HepG2 (cell line): ENCODE data around the gene FGGY. TPM values are rescaled to one million over a fixed set of nuclear protein-coding genes. Genes with fewer than 3 reads are reported as not detected.

Source experiments
- ATAC-seq: fragments of 200-7000 bp; cut with Tn5 transposase; 3 replicates; pipeline ENCODE4 v1.9.1; 2020; ENCODE audit warnings: mild to moderate bottlenecking, moderate library complexity
- BruUV-seq: library from RNA; stranded (reverse); fragments of 400-500 nt; replicated peaks from 2 replicates; lab custom pipeline; 2021; lab: Mats Ljungman, UMichigan
- CTCF ChIA-PET: fragments of 300-600 bp; formaldehyde crosslinking; extraction: SDS; loops from one replicate; lab custom pipeline; 2021; ENCODE audit warnings: low total read pairs, inconsistent platforms, low intra/inter-chr PET ratio; lab: Yijun Ruan, JAX
- POLR2A ChIA-PET: fragments of 350-600 bp; sonication (Branson Sonifier 250); formaldehyde crosslinking; loops from one replicate; lab custom pipeline; 2020; ENCODE audit warnings: antibody characterized with exemption, inconsistent platforms; lab: Yijun Ruan, JAX
- DNase-seq: peaks from one replicate; pipeline ENCODE4 v3.0.0-alpha.2; 2015; ENCODE audit warnings: low spot score
- FAIRE-seq: peaks from 3 replicates; lab custom pipeline; 2011; peaks lifted over from hg19 to GRCh38; lab: Jason Lieb, UNC
- H2AFZ ChIP-seq: one replicate; pipeline ENCODE4 v1.6.1; 2011; ENCODE audit warnings: low read length, inconsistent platforms
- H3K27ac ChIP-seq: fragments of 300-600 bp; 3 replicates; pipeline ENCODE4 v1.8.0; 2011; ENCODE audit warnings: mixed run types, mild to moderate bottlenecking, mixed read lengths, low read length, inconsistent platforms; ENCODE audit not compliant: insufficient read depth; ENCODE audit errors: extremely low read length
- H3K27me3 ChIP-seq, 2 experiments: fragments of 200-600 bp in 1 of 2; 2 replicates in 1 of 2; 3 replicates in 1 of 2; pipeline versions ENCODE4 v1.6.0 to v1.8.0; 2011; ENCODE audit warnings: low read length in 2 of 2, mild to moderate bottlenecking in 2 of 2, moderate library complexity in 2 of 2, inconsistent platforms in 1 of 2; ENCODE audit not compliant: insufficient read depth in 2 of 2, control insufficient read depth in 1 of 2
- H3K36me3 ChIP-seq, 2 experiments: fragments of 200-600 bp in 1 of 2; replicated peaks in 1 of 2; 2 replicates in 1 of 2; 3 replicates in 1 of 2; pipeline versions ENCODE4 v1.5.1 to v1.8.0; 2011; ENCODE audit warnings: low read length in 2 of 2, inconsistent platforms in 1 of 2; ENCODE audit not compliant: insufficient read depth in 2 of 2, control insufficient read depth in 1 of 2
- H3K4me1 ChIP-seq: 2 replicates; pipeline ENCODE4 v1.5.1; 2012; ENCODE audit warnings: low read length, inconsistent platforms; ENCODE audit not compliant: insufficient read depth
- H3K4me2 ChIP-seq: 2 replicates; pipeline ENCODE4 v1.6.0; 2011; ENCODE audit warnings: low read depth, low read length, inconsistent platforms
- H3K4me3 ChIP-seq, 3 experiments: fragments of 200-600 bp in 1 of 3; sonication (generic), shearing (Covaris generic) in 1 of 3; replicated peaks in 1 of 3; 2 replicates each; pipeline ENCODE4 v1.5.1; 2011 to 2016; ENCODE audit warnings: low read length in 3 of 3, inconsistent platforms in 2 of 3, low read depth in 2 of 3, mild to moderate bottlenecking in 2 of 3, control low read depth in 1 of 3, mixed read lengths in 1 of 3; ENCODE audit not compliant: insufficient read depth in 1 of 3
- H3K79me2 ChIP-seq: one replicate; pipeline ENCODE4 v1.6.1; 2011; ENCODE audit warnings: low read length, inconsistent platforms; ENCODE audit not compliant: insufficient read depth
- H3K9ac ChIP-seq: 2 replicates; pipeline ENCODE4 v1.6.0; 2011; ENCODE audit warnings: mild to moderate bottlenecking, low read depth, low read length, inconsistent platforms; ENCODE audit not compliant: insufficient read depth
- H3K9me3 ChIP-seq: 2 replicates; pipeline ENCODE4 v1.5.1; 2012; ENCODE audit warnings: mild to moderate bottlenecking, low read length
- H4K20me1 ChIP-seq: 2 replicates; pipeline ENCODE4 v1.6.0; 2011; ENCODE audit warnings: inconsistent platforms, mild to moderate bottlenecking, low read length, moderate library complexity; ENCODE audit not compliant: insufficient read depth
- FOXK1 ChIP-seq: sonication (generic); formaldehyde crosslinking; IDR thresholded peaks from 2 replicates; pipeline ENCODE4 v1.4.0; 2020; ENCODE audit warnings: low read depth, missing genetic modification reagents, borderline replicate concordance
- HNF4A ChIP-seq: sonication (generic); formaldehyde crosslinking; IDR thresholded peaks from 2 replicates; pipeline ENCODE4 v1.4.0; 2020; ENCODE audit warnings: missing genetic modification reagents
- MIER2 ChIP-seq: IDR thresholded peaks from 2 replicates; pipeline ENCODE4 v1.6.1; 2016; ENCODE audit warnings: missing biosample characterization, missing genetic modification reagents
- NR2F6 ChIP-seq, 2 experiments: IDR thresholded peaks; 2 replicates each; pipeline ENCODE4 v1.6.1; 2016; ENCODE audit warnings: antibody characterized with exemption in 1 of 2, mild to moderate bottlenecking in 1 of 2
- POLR2AphosphoS5 ChIP-seq: IDR thresholded peaks from 2 replicates; pipeline ENCODE4 v1.6.1; 2012; ENCODE audit warnings: low read depth, low read length
- ZKSCAN8 ChIP-seq: IDR thresholded peaks from 2 replicates; pipeline ENCODE4 v1.6.1; 2016; ENCODE audit warnings: borderline replicate concordance, missing genetic modification reagents, missing compliant biosample characterization
- ZNF263 ChIP-seq: sonication (generic); formaldehyde crosslinking; IDR thresholded peaks from 2 replicates; pipeline ENCODE4 v1.4.0; 2020; ENCODE audit warnings: missing genetic modification reagents
- ZNF430 ChIP-seq: sonication (generic); formaldehyde crosslinking; IDR thresholded peaks from 2 replicates; pipeline ENCODE4 v1.9.0; 2021; ENCODE audit warnings: mild to moderate bottlenecking, missing genetic modification reagents
- ZNF557 ChIP-seq: sonication (generic); formaldehyde crosslinking; IDR thresholded peaks from 2 replicates; pipeline ENCODE4 v1.4.0; 2020; ENCODE audit warnings: missing genetic modification reagents
- ZNF775 ChIP-seq: sonication (generic); formaldehyde crosslinking; IDR thresholded peaks from 2 replicates; pipeline ENCODE4 v1.4.0; 2020; ENCODE audit warnings: missing genetic modification reagents, mild to moderate bottlenecking, moderate library complexity, borderline replicate concordance
- WGBS: methylation state at CpG from one replicate; pipeline ENCODE4 v1.1.6; 2017; ENCODE audit warnings: low lambda C conversion rate; 5-methylcytosine and 5-hydroxymethylcytosine counted together
- in situ Hi-C: cut with HindIII; loops from 2 replicates; pipeline ENCODE4 v1.10.0; 2017; ENCODE audit warnings: low pct_unique_long_range_greater_than_20kb; ENCODE audit not compliant: extremely low pct_ligation_motif_present
- intact Hi-C: fragments of 100-400 bp; cut with micrococcal nuclease; formaldehyde crosslinking; loops from one replicate; pipeline ENCODE4 v1.10.0; 2022; ENCODE audit not compliant: unreplicated experiment
- polyA plus RNA-seq, 8 experiments: library from polyadenylated mRNA; depleted of rRNA in 3 of 8; stranded (reverse) in 7 of 8; unstranded in 1 of 8; fragments of >200 nt; fragmentation: Illumina TruSeq in 4 of 8; extraction: Trizol in 4 of 8; gene quantifications; 2 replicates each; pipeline versions ENCODE4 v1.2.1 to v1.2.3, GENCODE V29; 2011 to 2016; ENCODE audit warnings: low read depth in 4 of 8, missing spikeins in 1 of 8, mixed read lengths in 1 of 8; ENCODE audit not compliant: insufficient read depth in 1 of 8
- total RNA-seq, 5 experiments: library from RNA; depleted of rRNA; stranded (reverse); fragments of >200 nt; fragmentation: Illumina TruSeq; extraction: Trizol; gene quantifications; 2 replicates each; pipeline ENCODE4 v1.2.3, GENCODE V29; 2016; ENCODE audit warnings: low read depth in 1 of 5
- TF ChIP-seq, protein P1 (sequence below): sonication (generic); formaldehyde crosslinking; IDR thresholded peaks from 2 replicates; pipeline ENCODE4 v1.4.0; 2020; ENCODE audit warnings: missing genetic modification reagents, borderline replicate concordance
- TF ChIP-seq, protein P2 (sequence below): sonication (generic); formaldehyde crosslinking; IDR thresholded peaks from 2 replicates; pipeline ENCODE4 v1.5.0; 2020; ENCODE audit warnings: missing genetic modification reagents
- TF ChIP-seq, protein P3 (sequence below): sonication (generic); formaldehyde crosslinking; IDR thresholded peaks from 2 replicates; pipeline ENCODE4 v1.5.1; 2020; ENCODE audit warnings: mild to moderate bottlenecking, missing genetic modification reagents

FGGY gene
- total and polyA plus RNA-seq, 2 of the 13 experiments (the other 11 are each of a cell fraction or from before 2014, with no cell fraction given): 15.7 to 27.5 TPM

DNA sequence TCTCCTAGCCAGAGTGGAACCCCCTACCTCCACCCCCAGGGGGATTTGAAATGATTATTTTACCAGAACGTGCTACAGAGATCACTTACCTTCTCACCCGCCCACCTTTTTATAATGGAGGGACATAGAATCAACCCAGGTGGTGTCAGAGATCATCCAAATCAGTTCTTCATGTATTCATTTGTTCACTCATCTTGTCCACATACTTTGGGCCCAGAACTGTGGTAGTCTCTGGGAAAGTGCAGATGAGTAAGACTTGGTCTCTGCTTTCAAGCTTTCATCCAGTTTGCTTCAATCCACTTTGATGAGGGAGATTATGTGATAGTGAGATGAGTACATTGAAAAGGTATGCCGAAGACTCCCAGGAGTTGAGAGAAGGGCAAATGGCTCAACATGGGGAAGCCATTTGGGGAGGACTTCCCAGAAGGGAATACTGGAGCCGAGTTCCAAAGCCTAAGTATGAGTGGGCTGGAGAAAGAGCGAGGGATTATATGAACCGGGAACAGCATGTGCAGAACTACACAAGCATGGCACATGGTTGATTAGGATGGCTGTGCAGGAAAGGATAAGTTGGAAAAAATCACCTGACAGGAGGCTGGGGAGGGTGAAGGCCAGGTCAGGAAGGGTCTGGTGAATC lies 1.9 kb downstream of the FGGY start:
- DNase-seq: peak; percentile 35
- ATAC-seq: no peak
- H3K4me3 ChIP-seq: no peak overlapping the region
- no peaks in the 10 kb centered on the region for H3K36me3 ChIP-seq
- intact Hi-C loops: loop anchor here (5.0 to 10.0 kb wide), 4 partner anchors 87 to 414 kb away; no protein-coding TSS in a partner anchor
- peaks cover 38% of the 10 kb centered on the region for H3K4me1 ChIP-seq
- no peak overlapping the region; the same call in 1 of the 2 replicates for H3K9ac ChIP-seq
- no peaks in the 10 kb centered on the region; a peak in 1 of 5 replicates for H3K27me3 ChIP-seq
- 92% methylated on average over 6 of the region's 6 CpGs for WGBS
- ChIA-PET POLR2A (interaction anchor here (2.8 kb wide), 1 partner anchor 18 kb away, joined by 27 read pairs; no protein-coding TSS in a partner anchor), CTCF (no interaction called here)
- no peaks in the 10 kb centered on the region for H3K9me3 ChIP-seq
- BruUV-seq: no TSS peak
- H4K20me1 ChIP-seq: no peaks in the 10 kb centered on the region
- no peak overlapping the region for H2AFZ ChIP-seq
- no peak for FAIRE-seq
- in situ Hi-C loops: loop anchor here (10.0 kb wide), 3 partner anchors 256 to 514 kb away; partner anchors contain the start of gene JUN
- H3K79me2 ChIP-seq: no peaks in the 10 kb centered on the region
- no peak overlapping the region; the same call in 1 of the 2 replicates for H3K4me2 ChIP-seq
- peak overlapping the region; percentile 93 for H3K27ac ChIP-seq
- TF ChIP-seq HNF4A (CRISPR knock-in tag): no peak
- peak; percentile 53; the same call in 1 of the 2 replicates for TF ChIP-seq ZNF263 (CRISPR knock-in tag)
- TF ChIP-seq ZNF775 (CRISPR knock-in tag): no peak
- no peak for TF ChIP-seq ZNF430 (CRISPR knock-in tag)
- TF ChIP-seq FOXK1 (CRISPR knock-in tag): no peak
- TF ChIP-seq, protein P1, sequence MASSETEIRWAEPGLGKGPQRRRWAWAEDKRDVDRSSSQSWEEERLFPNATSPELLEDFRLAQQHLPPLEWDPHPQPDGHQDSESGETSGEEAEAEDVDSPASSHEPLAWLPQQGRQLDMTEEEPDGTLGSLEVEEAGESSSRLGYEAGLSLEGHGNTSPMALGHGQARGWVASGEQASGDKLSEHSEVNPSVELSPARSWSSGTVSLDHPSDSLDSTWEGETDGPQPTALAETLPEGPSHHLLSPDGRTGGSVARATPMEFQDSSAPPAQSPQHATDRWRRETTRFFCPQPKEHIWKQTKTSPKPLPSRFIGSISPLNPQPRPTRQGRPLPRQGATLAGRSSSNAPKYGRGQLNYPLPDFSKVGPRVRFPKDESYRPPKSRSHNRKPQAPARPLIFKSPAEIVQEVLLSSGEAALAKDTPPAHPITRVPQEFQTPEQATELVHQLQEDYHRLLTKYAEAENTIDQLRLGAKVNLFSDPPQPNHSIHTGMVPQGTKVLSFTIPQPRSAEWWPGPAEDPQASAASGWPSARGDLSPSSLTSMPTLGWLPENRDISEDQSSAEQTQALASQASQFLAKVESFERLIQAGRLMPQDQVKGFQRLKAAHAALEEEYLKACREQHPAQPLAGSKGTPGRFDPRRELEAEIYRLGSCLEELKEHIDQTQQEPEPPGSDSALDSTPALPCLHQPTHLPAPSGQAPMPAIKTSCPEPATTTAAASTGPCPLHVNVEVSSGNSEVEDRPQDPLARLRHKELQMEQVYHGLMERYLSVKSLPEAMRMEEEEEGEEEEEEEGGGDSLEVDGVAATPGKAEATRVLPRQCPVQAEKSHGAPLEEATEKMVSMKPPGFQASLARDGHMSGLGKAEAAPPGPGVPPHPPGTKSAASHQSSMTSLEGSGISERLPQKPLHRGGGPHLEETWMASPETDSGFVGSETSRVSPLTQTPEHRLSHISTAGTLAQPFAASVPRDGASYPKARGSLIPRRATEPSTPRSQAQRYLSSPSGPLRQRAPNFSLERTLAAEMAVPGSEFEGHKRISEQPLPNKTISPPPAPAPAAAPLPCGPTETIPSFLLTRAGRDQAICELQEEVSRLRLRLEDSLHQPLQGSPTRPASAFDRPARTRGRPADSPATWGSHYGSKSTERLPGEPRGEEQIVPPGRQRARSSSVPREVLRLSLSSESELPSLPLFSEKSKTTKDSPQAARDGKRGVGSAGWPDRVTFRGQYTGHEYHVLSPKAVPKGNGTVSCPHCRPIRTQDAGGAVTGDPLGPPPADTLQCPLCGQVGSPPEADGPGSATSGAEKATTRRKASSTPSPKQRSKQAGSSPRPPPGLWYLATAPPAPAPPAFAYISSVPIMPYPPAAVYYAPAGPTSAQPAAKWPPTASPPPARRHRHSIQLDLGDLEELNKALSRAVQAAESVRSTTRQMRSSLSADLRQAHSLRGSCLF (CRISPR knock-in tag): no peak
- TF ChIP-seq ZKSCAN8 (CRISPR knock-in tag): no peak
- no peak for TF ChIP-seq MIER2 (CRISPR knock-in tag)
- TF ChIP-seq, protein P2, sequence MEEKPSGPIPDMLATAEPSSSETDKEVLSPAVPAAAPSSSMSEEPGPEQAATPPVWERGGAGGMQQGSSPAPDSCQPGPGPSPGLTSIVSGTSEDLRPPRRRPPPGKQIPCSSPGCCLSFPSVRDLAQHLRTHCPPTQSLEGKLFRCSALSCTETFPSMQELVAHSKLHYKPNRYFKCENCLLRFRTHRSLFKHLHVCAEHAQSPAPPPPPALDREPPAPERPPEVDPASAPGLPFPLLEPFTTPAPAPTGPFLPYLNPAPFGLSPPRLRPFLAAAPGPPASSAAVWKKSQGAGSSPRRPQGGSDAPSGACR: no peak
- no peak for TF ChIP-seq ZNF557 (CRISPR knock-in tag)
- TF ChIP-seq, protein P3, sequence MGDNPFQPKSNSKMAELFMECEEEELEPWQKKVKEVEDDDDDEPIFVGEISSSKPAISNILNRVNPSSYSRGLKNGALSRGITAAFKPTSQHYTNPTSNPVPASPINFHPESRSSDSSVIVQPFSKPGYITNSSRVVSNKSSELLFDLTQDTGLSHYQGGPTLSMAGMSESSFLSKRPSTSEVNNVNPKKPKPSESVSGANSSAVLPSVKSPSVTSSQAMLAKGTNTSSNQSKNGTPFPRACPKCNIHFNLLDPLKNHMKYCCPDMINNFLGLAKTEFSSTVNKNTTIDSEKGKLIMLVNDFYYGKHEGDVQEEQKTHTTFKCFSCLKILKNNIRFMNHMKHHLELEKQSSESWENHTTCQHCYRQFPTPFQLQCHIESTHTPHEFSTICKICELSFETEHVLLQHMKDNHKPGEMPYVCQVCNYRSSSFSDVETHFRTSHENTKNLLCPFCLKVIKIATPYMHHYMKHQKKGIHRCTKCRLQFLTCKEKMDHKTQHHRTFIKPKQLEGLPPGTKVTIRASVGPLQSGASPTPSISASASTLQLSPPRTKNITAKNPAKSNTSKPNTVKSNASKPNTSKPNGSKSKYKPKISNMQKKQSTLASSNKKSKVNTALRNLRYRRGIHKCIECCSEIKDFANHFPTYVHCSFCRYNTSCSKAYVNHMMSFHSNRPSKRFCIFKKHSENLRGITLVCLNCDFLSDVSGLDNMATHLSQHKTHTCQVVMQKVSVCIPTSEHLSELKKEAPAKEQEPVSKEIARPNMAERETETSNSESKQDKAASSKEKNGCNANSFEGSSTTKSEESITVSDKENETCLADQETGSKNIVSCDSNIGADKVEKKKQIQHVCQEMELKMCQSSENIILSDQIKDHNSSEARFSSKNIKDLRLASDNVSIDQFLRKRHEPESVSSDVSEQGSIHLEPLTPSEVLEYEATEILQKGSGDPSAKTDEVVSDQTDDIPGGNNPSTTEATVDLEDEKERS (CRISPR knock-in tag): no peak
- TF ChIP-seq POLR2AphosphoS5: no peak
- TF ChIP-seq NR2F6 (IDR thresholded peaks at IDR 0.05): no peak
- no peak for TF ChIP-seq NR2F6 (CRISPR knock-in tag; IDR thresholded peaks at IDR 0.05)
